SHP77 treated with DMSO at 0.1 percent for 48 hours (cell line): Measurements from ENCODE around the gene CDC27.
"Not testable (repeated sequence)": the region's sequence is repeated elsewhere in the genome, so short reads cannot be mapped to it uniquely, and the experiment has no call there.

ENCODE experiments used
- DNase-seq: peaks from one replicate; lab custom pipeline; 2025; lab: John Stamatoyannopoulos, UW

CDC27 gene

GRCh38 chr17:47193931-47194511, 4.9 kb upstream of the CDC27 start:
- DNase-seq, result no peak

GRCh38 chr17:47192554-47192953, 3.5 kb upstream of the CDC27 start:
- peak; percentile 73 for DNase-seq

- no peak for DNase-seq
These were observed 1.7 kb upstream of the CDC27 start for GRCh38 chr17:47190770-47191169.

GRCh38 chr17:47190243-47190642, 1.1 kb upstream of the CDC27 start:
- no peak for DNase-seq

- DNase-seq, result no peak
These were observed 690 bp upstream of the CDC27 start for GRCh38 chr17:47189732-47190237.

GRCh38 chr17:47188271-47188875, 722 bp downstream of the CDC27 start:
- no peak for DNase-seq

GRCh38 chr17:47184681-47185080, 4.4 kb downstream of the CDC27 start:
- DNase-seq, result no peak

GRCh38 chr17:47180988-47181387, 8.1 kb downstream of the CDC27 start:
- DNase-seq, result not testable (repeated sequence)

GRCh38 chr17:47180337-47180736, 8.8 kb downstream of the CDC27 start:
- no peak for DNase-seq

- no peak for DNase-seq
These were observed 10.0 kb downstream of the CDC27 start for GRCh38 chr17:47179141-47179540.

- no peak for DNase-seq
These were observed 11.8 kb downstream of the CDC27 start for GRCh38 chr17:47177261-47177660.

- no peak for DNase-seq
These were observed 12.7 kb downstream of the CDC27 start for GRCh38 chr17:47176389-47176826.

GRCh38 chr17:47174823-47175222, 14.3 kb downstream of the CDC27 start:
- not testable (repeated sequence) for DNase-seq

- DNase-seq, result no peak
These were observed 16.2 kb downstream of the CDC27 start for GRCh38 chr17:47172696-47173565.

GRCh38 chr17:47170710-47171109, 18.4 kb downstream of the CDC27 start:
- no peak for DNase-seq

GRCh38 chr17:47168896-47169295, 20.2 kb downstream of the CDC27 start:
- not testable (repeated sequence) for DNase-seq

- not testable (repeated sequence) for DNase-seq
These were observed 22.2 kb downstream of the CDC27 start for GRCh38 chr17:47166854-47167253.

GRCh38 chr17:47165137-47165536, 24.0 kb downstream of the CDC27 start:
- DNase-seq, result no peak

- no peak for DNase-seq
These were observed 24.8 kb downstream of the CDC27 start for GRCh38 chr17:47164263-47164662.

- DNase-seq, result no peak
These were observed 27.0 kb downstream of the CDC27 start for GRCh38 chr17:47162013-47162622.

GRCh38 chr17:47159315-47159714, 29.8 kb downstream of the CDC27 start:
- no peak for DNase-seq

GRCh38 chr17:47145351-47145750, 43.7 kb downstream of the CDC27 start:
- no peak for DNase-seq
